Non-pigmented ciliary epithelial cell (primary cell): ENCODE data around the gene KCNH2.
"Not testable (repeated sequence)": the region's sequence is repeated elsewhere in the genome, so short reads cannot be mapped to it uniquely, and the experiment has no call there.

Experiments used
- DNase-seq: peaks from one replicate; pipeline ENCODE4 v3.0.0-alpha.2; 2010; ENCODE audit warnings: low read depth

Gene KCNH2, protein sequence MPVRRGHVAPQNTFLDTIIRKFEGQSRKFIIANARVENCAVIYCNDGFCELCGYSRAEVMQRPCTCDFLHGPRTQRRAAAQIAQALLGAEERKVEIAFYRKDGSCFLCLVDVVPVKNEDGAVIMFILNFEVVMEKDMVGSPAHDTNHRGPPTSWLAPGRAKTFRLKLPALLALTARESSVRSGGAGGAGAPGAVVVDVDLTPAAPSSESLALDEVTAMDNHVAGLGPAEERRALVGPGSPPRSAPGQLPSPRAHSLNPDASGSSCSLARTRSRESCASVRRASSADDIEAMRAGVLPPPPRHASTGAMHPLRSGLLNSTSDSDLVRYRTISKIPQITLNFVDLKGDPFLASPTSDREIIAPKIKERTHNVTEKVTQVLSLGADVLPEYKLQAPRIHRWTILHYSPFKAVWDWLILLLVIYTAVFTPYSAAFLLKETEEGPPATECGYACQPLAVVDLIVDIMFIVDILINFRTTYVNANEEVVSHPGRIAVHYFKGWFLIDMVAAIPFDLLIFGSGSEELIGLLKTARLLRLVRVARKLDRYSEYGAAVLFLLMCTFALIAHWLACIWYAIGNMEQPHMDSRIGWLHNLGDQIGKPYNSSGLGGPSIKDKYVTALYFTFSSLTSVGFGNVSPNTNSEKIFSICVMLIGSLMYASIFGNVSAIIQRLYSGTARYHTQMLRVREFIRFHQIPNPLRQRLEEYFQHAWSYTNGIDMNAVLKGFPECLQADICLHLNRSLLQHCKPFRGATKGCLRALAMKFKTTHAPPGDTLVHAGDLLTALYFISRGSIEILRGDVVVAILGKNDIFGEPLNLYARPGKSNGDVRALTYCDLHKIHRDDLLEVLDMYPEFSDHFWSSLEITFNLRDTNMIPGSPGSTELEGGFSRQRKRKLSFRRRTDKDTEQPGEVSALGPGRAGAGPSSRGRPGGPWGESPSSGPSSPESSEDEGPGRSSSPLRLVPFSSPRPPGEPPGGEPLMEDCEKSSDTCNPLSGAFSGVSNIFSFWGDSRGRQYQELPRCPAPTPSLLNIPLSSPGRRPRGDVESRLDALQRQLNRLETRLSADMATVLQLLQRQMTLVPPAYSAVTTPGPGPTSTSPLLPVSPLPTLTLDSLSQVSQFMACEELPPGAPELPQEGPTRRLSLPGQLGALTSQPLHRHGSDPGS

DNA sequence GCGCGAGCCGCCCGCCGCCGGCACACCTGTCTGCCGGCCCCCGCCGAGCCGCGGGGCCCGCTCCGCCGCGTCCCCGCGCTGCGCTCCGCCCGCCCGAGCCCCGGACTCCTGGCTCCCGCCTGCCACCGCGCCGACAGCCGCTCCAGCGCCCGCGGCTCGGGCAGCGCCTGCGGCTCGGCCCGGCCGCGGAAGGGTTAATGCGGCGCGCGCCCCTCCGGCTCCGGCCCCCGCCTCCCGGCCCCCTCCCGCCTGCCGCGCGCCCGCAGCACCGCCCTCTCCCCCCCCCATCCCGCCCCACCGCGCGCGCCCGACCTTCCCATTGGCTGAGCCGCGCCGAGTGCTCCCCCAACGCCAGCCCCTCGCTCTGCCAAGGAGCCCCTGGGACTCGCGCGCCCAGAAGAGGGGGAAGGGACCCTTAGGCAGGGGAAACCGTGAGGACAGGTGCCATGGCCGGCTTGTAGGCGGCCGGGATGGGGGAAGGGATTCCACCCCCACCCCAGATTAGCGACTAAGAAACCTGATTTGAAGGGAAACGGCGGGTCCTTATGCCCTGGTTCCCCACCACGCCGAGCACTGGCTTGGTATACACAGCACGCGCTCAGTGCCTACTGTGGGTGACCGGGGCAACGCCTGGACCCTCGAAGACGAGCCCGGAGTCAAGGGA, at the start of gene KCNH2:
TSS of gene KCNH2 (minus strand) at position 196 of the 664 bp plus-strand sequence. CDS start 408 bp downstream, outside the sequence.
- no peak for DNase-seq

DNA sequence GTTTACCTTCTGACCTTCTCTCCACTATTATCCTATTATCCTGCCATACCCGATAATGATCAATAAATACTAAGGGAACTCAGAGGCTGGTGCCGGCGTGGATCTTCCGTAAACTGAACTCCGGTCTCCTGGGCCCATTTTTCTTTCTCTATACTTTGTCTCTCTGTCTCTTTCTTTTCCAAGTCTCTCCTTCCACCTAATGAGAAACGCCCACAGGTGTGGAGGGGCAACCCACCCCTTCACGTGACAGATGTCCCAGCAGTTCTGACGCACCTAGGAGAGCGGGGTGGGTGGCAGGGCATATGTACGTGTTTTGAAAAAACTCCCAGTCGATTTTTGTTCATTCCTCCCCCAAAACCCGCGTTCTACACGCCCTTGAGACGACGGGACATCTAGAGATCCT, 49.6 kb upstream of the KCNH2 start:
- not testable (repeated sequence) for DNase-seq

DNA sequence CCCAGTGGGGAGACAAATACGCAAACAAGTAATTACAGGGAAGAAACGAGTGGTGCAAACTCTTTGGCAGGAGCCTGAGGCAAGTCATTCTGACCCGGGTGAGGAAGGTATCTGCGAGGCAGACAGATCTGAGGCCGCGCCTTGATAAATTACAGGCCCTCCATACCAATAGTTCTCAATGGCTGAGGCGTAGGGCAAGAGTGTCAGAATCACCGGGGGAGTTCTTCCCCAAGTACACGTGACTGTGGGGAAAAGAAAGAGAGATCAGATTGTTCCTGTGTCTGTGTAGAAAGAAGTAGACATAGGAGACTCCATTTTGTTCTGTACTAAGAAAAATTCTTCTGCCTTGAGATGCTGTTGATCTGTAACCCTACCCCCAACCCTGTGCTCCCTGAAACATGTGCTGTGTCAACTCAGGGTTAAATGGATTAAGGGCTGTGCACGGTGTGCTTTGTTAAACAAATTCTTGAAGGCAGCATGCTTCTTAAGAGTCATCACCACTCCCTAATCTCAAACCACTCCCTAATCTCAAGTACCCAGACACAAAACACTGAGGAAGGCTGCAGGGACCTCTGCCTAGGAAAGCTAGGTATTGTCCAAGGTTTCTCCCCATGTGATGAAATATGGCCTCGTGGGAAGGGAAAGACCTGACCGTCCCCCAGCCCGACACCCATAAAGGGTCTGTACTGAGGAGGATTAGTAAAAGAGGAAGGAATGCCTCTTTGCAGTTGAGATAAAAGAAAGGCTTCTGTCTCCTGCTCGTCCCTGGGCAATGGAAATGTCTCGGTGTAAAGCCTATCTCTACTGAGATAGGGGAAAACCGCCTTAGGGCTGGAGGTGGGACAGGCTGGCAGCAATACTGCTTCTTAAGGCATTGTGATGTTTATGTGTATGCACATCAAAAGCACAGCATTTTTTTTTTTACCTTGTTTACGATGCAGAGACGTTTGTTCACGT, 48.9 kb upstream of the KCNH2 start:
- not testable (repeated sequence) for DNase-seq

DNA sequence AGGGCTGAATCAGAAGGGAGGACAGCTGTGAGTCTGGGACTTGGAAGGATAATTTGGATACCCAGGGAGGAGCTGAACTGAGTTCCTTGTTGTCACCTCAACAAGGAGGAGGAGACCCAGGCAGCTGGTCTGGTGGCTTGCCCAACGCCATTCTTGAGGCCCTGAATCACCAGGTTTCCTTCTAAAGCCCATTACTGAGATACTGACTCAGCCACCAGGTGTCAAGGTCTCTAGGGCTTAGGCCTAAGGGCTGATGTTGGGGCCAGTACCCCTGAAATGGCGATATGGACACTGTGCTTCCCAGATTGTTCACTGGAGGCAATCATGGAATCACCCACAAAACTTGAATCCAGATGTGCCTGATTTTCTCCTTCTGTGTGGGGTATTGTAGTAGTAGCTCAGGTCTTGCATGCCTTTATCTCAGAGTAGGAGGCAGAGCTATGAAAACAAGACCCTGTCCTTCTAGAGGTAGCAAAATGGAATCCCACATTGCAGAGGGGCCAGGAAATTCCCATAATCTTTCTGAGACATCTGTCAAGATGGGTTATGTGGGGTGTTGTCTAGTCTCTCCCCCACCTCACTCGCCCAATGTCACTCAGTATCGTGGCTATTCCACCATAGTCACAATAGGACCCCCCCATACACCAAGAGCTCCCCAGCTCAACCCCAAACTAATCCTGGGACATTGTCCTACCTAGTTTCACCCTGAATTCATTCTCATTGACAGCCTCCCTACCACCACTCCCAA, 48.0 kb upstream of the KCNH2 start:
- DNase-seq: no peak

DNA sequence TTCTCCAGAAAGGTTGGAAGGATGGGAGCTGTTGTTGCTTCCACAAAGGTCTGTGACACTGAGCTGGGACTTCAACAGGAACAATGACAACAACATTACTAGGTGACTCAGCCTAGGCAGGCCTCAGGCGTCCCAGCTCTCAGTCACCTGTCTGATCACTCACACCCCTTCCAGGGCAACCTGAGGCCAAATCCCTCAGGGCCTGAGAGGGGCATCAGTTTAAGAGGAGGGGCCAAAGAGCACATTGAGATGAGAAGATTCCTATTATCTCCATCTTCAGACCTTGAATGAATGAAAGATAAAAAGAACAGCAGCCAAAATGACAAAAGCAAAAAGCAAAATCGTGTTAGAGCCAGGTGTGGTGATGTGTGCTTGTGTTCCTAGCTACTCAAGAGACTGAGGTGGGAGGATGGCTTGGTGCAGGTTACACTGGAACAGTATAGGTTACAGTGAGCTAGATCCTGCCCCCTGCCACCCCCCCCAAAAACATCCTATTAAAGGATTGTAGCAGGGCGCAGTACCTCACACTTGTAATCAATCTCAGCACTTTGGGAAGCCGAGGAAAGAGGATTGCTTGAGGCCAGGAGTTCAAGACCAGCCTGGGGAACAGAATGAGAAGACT, 46.4 kb upstream of the KCNH2 start, which contains the start of gene ATG9B:
TSS of gene ATG9B (minus strand) at position 60 of the 622 bp plus-strand sequence. CDS start 71 bp downstream, outside the sequence.
- DNase-seq: no peak

DNA sequence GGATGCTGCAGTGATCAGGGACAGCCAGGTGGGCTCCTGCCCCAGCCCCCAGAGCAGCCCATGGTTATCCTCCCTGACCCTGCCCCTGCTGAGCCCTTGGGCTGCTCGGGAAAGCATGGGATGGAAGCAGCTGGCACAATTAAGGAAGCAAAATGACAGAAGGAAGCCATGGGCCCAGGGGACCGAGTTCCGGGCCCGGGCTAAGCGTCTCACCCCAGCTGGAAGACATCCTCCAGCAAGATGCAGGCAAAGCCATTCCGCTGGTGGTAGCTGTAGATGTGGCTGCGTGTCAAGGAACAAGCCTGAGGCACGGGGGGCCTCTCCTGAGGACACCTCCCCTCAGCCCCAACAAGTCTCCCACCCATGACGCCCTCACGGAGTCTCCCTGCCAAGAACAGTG, 45.1 kb upstream of the KCNH2 start:
- DNase-seq: no peak

DNA sequence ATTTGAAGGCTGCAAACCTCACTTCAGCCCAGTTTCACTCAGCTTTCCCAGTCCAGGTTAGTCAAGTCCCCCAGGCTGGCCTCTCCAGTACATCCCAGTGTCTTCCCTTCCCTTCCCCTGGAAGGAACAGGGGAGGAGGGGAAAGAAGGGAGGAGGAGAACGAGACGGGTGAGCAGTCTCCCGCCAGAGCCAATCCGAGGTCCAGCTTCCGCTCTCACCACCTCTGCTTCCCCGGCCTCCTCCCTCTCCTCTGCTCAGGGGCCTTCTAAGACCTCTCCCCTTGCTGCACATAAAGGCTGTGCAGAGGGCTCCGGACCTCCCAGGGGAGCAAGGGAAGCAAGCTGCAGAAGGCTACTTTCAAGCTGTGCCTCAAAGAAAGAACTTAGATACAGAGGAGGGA, 42.1 kb upstream of the KCNH2 start:
- no peak for DNase-seq

DNA sequence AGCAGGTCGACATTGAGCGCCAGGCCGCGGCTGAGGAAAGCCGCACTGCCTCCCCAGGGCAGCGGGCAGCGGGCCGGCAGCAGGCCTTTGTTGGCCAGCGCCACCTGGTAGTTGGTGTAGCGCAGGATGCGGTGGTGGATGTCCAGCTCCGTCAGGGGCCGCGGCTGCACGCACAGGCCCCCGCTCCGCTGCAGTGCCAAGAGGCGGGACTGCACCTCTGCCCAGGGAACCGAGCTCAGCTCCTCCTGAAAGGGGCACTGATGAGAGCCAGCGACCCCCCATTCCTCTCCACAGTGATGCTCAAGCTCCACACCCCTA, 41.0 kb upstream of the KCNH2 start:
- DNase-seq: no peak

DNA sequence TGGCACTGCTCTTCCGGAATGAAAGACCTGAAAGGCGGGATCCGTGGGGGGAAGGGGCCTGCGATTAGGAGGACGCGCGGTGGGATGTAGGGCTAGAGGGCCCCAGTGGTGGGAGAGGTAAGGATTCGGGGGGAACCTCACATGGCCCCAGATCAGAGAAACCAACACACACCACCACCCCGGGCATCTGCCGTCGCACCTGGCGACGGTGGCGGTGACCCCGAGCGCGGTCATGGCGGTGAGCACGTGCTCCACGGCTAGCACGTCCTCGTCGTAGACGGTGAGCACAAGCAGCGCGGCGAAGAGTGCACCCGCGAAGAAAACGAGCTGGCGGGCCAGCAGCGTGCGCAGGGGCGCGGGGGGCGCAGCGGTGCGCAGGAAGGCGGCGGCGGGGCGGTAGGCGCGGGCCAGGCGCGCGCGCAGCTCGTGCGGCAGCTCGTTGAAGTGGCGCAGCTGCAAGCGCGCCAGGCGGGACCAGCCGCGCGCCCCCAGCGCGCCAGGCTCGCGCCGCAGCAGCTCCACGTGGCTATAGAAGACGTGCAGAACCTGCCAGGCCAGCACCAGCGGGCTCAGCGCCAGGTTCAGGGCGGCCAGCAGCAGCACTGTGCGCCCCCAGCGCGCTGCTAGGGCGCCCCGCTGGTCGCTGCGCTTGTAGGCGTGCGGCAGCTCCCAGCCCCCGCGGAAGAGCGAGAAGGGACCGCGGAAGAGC, 40.5 kb upstream of the KCNH2 start:
- DNase-seq: no peak

DNA sequence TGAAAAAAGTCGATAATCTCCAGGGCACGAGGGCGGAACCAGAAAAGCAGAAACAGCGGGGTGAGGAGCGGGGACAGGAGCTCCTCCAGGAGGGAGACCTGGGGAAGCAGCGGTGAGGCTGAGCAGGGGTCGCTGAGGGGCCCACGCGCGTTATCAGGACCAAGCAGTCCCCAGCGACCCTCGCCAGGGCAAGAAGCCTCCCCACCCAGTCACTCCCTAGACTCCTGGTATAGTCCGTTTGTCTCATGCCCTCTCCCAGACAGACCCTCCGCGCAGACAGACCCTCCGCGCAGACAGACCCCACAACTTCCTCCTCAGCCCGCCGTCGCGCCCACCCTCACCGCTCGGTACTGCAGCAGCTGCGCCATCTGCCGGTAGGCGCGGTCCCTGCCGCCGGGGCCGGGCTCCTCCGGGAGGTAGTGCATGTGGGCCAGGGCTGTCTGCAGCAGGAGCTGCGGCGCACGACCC, 39.9 kb upstream of the KCNH2 start:
- no peak for DNase-seq

DNA sequence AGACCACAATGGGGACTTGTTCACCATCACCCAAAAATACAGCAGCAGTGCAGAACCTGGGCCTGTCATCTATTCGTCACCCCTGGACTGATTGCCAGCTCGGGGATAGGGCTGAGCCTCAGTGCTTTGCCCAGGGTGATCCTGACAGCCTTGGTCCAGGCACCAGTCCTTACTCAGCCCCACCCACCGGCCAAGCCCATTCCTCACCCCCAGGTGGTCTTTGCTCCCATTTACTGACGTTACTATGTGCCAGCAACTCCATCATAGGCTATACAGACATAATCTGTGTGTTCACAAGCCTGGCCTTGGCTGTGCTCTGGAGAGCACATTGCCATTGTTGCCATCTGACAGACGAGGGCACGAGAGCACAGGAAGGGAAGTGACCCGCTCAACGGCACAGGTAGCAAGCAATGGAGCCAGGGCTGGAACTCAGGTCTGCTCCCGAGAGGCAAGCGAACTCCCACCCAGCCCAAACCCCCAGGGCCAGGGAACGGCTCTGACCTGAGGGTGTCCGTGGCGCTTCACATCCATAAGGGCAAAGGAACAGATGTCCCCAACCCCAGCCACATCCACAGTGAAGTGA, 39.3 kb upstream of the KCNH2 start:
- no peak for DNase-seq

DNA sequence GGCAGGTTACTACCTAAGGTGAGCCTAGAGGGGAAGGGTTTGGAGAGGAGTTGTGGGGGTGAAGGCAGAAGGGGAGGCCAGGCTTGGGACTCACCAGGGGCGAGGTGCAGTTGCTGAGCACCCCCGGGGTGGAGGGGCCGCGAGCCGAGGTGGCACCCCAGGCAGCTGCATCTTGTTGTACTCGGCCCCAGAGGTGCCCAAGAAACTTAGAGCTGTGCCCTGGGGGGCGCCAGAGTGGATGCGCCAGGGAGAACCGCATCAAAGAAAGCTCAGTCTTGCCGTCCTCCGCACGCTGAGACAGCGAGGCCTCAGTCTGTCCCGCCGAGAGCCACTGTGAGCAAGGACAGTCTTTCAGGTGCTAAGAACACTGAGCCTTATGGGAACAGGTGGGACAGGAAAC, 38.8 kb upstream of the KCNH2 start:
- DNase-seq: no peak

DNA sequence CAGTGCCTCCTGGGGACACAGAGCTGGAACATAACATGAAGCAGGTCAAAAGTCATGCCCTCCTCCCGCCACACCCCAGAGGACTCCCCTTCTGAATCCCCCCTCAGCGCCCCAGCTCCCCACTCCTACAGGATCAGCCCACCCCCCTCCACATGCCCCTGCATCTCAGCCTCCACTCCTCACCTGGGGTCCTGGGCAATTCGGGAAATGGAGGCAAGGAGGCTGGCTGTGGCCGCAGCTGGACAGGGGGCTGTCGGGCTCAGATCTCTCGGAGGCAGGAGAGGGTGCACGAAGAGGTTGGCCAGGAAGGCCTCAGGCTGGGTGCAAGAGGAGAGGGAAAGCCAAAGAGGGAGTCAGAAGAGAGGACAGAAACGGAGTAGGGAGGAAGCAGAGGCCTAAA, 38.4 kb upstream of the KCNH2 start:
- no peak for DNase-seq

DNA sequence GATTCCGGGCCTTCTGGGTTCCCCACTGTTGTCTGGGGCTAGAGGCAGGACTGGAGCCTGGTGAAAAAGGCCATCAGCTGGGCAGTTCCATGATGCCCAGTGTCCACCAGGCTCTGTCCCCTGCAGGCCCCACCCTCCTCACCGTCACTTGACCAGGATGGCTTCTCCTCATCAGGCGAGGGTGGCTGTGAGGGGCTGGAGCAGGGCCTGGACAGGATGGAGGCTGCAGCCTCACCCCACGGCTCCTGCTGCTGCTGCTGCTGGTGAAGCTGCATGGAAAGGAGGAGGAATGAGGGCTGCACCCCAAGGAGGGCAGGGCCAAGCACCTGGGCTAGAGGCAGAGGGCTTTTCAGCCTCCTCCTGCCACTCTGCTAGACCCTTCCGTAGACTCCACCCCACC, 37.8 kb upstream of the KCNH2 start:
- no peak for DNase-seq

DNA sequence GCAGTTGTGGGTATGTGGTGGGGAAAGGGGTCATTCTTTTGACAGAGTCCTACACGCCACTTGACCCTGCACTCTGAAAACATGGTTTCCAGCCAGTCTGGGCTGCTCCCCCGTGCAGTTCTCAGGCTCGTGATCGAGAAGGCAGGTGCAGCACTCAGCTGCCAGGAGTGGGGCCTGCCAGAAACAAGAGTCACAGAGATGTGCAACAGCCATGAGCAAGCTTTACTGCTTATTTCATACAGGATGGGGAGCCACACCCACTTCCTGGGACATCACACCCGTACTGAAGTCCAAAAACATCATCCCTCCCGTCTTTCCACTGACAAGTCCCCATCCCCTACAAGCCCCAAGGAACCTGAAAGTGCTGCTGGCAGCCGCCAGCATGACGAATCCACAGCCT, 36.8 kb upstream of the KCNH2 start:
- DNase-seq: no peak

DNA sequence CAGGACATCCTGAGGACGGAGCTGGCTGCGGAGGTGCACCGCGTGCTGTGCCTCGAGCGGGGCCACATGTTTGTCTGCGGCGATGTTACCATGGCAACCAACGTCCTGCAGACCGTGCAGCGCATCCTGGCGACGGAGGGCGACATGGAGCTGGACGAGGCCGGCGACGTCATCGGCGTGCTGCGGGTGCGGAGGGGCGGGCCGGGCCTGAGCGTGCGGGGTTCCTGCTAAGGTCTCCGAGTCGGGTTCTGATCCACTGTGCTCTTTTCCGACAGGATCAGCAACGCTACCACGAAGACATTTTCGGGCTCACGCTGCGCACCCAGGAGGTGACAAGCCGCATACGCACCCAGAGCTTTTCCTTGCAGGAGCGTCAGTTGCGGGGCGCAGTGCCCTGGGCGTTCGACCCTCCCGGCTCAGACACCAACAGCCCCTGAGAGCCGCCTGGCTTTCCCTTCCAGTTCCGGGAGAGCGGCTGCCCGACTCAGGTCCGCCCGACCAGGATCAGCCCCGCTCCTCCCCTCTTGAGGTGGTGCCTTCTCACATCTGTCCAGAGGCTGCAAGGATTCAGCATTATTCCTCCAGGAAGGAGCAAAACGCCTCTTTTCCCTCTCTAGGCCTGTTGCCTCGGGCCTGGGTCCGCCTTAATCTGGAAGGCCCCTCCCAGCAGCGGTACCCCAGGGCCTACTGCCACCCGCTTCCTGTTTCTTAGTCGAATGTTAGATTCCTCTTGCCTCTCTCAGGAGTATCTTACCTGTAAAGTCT, 35.8 kb upstream of the KCNH2 start:
- no peak for DNase-seq

DNA sequence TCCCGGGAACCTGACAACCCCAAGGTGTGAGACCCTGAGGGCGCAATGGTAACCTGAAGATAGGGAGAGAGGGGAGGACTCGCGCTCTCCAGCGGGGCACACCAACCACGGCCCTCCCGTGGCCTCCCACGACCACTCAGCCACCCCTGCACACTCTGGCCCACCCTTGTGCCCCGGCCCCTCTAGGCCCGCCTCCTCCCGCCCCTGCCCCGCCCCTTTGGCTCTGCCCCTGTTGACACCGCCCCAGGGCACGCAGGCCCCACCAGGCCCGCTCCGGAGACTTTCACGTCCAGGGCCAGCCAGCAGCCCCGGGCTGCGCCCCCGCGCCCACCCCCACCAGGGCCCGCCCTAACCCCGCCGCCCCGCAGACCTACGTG, 35.2 kb upstream of the KCNH2 start:
- DNase-seq: no peak

DNA sequence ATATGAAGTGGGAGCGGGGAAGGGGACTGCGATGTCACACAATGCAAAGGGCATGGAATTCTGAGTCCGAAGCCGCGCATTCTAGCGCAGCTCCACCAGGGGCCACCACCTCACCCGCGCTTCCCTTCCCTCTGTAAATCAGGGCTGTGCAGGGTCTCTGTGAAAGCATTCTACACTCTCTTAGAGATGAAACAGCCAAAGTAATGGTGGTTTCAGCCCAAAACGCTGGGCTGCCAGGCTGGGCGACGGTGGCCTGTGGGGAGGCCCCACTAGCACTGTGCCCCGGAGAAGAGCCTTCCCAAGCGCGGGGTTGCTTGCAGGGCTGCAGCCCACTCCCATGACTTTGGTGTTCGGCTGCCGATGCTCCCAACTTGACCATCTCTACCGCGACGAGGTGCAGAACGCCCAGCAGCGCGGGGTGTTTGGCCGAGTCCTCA, 34.8 kb upstream of the KCNH2 start:
- no peak for DNase-seq
